ENCODE data around the gene CREB3L2.

- TF ChIP-seq ELF4 (IDR thresholded peaks at IDR 0.05) (no peak), HDGF (IDR thresholded peaks at IDR 0.05; ENCODE audit: borderline replicate concordance) (no peak), SP1 (IDR thresholded peaks at IDR 0.05) (no peak), ARNT (IDR thresholded peaks at IDR 0.05) (no peak), PKNOX1 (IDR thresholded peaks at IDR 0.05) (no peak)
Observed at GRCh38 chr7:137915266-137915665, 86.6 kb downstream of the CREB3L2 start.

Data from HEK293T (cell line).